Rectal smooth muscle tissue (tissue), 1 donor: ENCODE measurements around the gene SERPINA1.
"Not testable (repeated sequence)": the region's sequence is repeated elsewhere in the genome, so short reads cannot be mapped to it uniquely, and the experiment has no call there.

Experiments
- H3K27ac ChIP-seq: one replicate; pipeline ENCODE4 v1.7.0; 2013; ENCODE audit warnings: low read depth, low read length, inconsistent platforms
- H3K27me3 ChIP-seq: one replicate; pipeline ENCODE4 v1.7.0; 2013; ENCODE audit warnings: low read length; ENCODE audit not compliant: control insufficient read depth, insufficient read depth
- H3K36me3 ChIP-seq: one replicate; pipeline ENCODE4 v1.7.0; 2013; ENCODE audit warnings: low read length; ENCODE audit not compliant: control insufficient read depth, insufficient read depth
- H3K4me1 ChIP-seq: one replicate; pipeline ENCODE4 v1.7.0; 2013; ENCODE audit warnings: low read length; ENCODE audit not compliant: control insufficient read depth, insufficient read depth
- H3K4me3 ChIP-seq: one replicate; pipeline ENCODE4 v1.7.0; 2013; ENCODE audit warnings: low read length
- H3K9ac ChIP-seq: one replicate; pipeline ENCODE4 v1.7.0; 2013; ENCODE audit warnings: low read length

The SERPINA1 gene

DNA sequence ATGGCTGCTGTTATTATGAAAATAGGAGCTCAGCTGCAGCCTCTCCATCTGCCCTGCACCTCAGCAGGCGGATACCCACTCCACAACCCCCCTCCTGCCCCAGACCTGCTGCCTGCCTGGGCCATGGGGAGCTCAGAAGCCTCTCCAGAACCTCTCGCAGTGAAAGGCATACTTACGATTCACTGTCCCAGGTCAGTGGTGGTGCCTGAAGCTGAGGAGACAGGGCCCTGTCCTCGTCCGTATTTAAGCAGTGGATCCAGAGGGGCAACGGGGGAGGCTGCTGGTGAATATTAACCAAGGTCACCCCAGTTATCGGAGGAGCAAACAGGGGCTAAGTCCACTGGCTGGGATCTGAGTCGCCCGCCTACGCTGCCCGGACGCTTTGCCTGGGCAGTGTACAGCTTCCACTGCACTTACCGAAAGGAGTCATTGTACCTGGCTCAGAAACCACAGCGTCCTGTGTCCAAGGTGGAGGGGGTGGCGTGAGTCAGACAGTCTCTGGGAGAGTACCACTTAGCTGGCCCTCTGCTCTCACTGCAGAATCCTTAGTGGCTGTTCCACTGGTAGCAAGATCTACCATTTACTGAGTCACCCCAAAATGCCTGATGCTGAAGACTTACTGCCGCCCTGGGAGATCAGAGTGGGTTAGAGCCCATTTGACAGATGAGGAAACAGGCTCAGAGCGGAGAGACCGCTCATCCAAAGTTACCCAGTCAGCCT lies at the start of gene SERPINA1:
SERPINA1 (minus strand) TSS at position 219 of the 720 bp plus-strand sequence. CDS start 5,365 bp downstream, outside the sequence.
- no peaks in the 10 kb centered on the region for H3K4me1 ChIP-seq

DNA sequence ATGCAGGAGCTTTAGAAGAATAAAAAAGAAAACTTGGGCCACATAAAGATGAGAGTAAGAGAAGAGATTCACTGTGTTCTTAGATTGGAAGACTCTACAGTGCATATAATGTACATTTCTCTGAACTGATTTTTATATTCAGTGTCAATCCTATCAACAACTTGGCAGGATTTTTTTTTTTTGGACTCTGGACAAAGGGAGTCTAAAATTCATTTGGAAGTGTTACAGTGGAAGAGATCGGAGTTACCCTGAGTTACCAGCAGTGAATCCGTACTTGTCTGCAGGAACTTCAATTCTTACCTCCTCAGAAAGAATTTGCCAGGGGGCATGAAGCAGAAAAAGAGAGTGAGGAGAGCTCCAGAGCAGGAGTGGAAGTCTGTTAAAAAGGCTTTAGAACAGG lies 40.2 kb upstream of the SERPINA1 start:
- H3K4me1 ChIP-seq = no peaks in the 10 kb centered on the region
- no peak overlapping the region for H3K27ac ChIP-seq
- no peaks in the 10 kb centered on the region for H3K27me3 ChIP-seq
- H3K4me3 ChIP-seq = no peak overlapping the region
- no peaks in the 10 kb centered on the region for H3K36me3 ChIP-seq
- H3K9ac ChIP-seq = no peak overlapping the region

More for the DNA sequence above, at the start of gene SERPINA1:
- Histone ChIP-seq H3K27me3 (no peaks in the 10 kb centered on the region), H3K36me3 (no peaks in the 10 kb centered on the region), H3K4me3 (no peak within 1 kb of the TSS), H3K9ac (no peak within 1 kb of the TSS), H3K27ac (no peak within 1 kb of the TSS)

DNA sequence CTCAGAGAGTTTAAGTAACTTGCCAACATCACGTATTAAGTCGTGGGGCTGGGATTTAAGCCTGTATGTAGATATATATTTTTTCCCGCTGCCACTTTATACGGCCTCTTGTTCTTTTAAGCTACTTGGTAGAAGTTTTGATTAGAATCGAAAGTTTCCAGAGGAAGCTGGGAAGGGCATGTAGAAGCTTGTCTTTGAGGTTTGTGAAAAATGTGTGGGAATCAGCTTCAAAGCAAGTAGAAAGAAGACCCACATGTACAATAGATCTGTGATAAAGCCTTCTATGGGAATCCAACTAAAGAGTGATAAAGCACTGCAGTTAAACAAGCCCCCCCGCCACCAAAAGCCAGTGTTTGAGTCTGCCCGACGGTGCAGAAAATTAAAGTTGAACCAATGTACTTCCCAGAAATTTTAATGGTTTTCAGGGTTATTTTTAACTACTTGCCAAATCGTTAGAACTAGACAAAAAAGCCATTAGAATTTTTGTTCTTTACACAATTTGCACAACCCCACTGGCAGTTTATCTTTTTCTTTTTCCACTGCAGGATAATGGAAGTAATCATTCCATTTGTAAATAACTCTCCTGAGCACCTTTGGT lies 38.7 kb upstream of the SERPINA1 start:
- Histone ChIP-seq H3K36me3 (no peaks in the 10 kb centered on the region), H3K27me3 (no peaks in the 10 kb centered on the region), H3K9ac (no peak overlapping the region), H3K4me1 (no peaks in the 10 kb centered on the region), H3K27ac (no peak overlapping the region), H3K4me3 (no peak overlapping the region)

DNA sequence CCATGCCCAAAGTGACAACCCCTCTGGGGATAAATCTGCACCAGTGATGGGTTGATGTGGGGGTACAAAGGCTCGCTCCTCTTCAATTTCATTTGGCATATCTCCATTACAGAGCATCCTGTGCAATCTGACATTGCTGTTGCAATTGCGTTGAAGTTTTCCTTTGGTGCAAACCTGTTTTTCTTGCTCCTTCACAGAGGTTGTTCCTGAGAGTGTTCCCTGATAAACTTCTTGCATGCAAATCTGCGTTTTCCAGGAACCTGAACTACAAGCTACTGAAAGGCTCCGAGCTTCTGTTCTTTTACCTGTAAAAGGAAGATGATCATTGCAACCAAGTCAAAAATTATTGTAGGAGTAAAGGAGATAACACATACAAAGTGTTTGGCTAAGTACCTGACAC lies 38.1 kb upstream of the SERPINA1 start:
- no peak overlapping the region for H3K27ac ChIP-seq
- H3K9ac ChIP-seq = no peak overlapping the region
- H3K4me1 ChIP-seq = no peaks in the 10 kb centered on the region
- no peak overlapping the region for H3K4me3 ChIP-seq
- no peaks in the 10 kb centered on the region for H3K27me3 ChIP-seq
- H3K36me3 ChIP-seq = no peaks in the 10 kb centered on the region

DNA sequence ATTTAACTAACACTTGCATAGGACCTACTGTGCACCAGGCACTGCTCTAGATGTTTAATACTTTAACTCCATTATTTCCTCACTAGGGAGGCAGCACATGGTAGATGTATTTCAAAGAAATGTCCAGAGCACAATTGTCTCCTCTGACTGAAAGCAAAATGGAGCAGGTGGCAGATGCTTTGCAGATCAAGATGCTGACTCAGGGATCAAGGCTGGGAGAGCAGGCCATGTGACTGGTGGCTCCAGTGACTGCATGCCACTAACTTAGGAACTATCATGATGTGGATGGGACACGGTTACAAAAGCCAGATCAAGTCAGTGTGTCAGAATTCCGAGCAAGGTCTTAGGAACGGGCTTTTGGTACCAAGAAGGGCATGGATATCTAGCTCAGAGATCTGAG lies 36.0 kb upstream of the SERPINA1 start:
- no peaks in the 10 kb centered on the region for H3K27me3 ChIP-seq

DNA sequence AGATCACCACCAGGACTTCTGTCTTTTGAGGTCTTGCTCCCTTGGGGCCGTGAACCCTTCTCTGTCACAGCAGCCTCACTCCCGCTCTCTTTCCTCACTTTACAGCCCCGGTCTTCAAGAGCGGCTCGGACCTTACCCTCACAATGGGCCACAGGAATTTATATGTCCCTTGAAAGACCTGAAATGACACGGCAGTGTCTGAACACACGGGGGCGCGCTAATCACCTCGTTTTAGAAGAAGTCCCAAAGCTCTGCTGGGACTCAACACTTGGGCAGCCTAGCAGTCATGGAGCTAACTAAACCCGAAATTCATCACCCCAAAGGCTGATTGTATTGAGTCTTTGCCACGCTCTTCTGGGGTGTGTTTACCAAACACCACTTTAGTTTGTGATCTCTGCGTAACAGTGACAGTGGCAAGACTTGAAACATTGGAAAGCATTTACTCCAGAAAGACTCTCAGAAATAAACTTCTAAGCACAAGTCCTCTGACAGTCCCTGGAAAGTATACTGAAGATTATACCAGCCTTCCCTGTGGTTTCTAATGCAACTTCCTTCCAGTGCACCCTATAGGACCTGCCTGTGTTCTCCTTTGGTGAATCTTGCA lies 35.2 kb upstream of the SERPINA1 start:
- H3K27me3 ChIP-seq = no peaks in the 10 kb centered on the region
- no peak overlapping the region for H3K9ac ChIP-seq

More for the DNA sequence above, 36.0 kb upstream of the SERPINA1 start:
- Histone ChIP-seq H3K27ac (no peak overlapping the region), H3K36me3 (no peaks in the 10 kb centered on the region), H3K4me1 (no peaks in the 10 kb centered on the region), H3K4me3 (no peak overlapping the region), H3K9ac (no peak overlapping the region)

DNA sequence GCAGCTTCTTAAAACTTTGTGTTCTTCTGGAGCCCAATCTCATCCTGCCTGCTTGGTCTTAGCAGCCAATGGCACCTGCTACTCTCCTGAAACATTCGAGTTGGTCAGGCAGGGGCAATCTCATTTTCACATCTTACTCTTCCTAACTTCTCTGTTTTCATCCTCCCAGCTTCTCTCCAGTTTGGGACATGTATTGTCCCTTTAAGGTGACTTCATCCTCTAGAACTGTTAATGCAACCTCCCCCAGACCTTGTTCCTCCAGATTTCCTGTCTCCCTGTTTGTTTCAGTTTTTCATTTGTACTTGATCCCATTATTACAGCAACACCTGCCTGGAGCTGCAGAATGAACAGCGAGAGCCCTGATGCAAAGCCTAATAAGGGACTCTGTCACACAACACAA lies 32.9 kb upstream of the SERPINA1 start:
- Histone ChIP-seq H3K4me1 (no peaks in the 10 kb centered on the region), H3K9ac (no peak overlapping the region), H3K4me3 (no peak overlapping the region), H3K27ac (no peak overlapping the region), H3K36me3 (no peaks in the 10 kb centered on the region), H3K27me3 (no peaks in the 10 kb centered on the region)

More for the DNA sequence above, 35.2 kb upstream of the SERPINA1 start:
- no peaks in the 10 kb centered on the region for H3K36me3 ChIP-seq
- H3K4me1 ChIP-seq = no peaks in the 10 kb centered on the region
- no peak overlapping the region for H3K27ac ChIP-seq
- H3K4me3 ChIP-seq = no peak overlapping the region

DNA sequence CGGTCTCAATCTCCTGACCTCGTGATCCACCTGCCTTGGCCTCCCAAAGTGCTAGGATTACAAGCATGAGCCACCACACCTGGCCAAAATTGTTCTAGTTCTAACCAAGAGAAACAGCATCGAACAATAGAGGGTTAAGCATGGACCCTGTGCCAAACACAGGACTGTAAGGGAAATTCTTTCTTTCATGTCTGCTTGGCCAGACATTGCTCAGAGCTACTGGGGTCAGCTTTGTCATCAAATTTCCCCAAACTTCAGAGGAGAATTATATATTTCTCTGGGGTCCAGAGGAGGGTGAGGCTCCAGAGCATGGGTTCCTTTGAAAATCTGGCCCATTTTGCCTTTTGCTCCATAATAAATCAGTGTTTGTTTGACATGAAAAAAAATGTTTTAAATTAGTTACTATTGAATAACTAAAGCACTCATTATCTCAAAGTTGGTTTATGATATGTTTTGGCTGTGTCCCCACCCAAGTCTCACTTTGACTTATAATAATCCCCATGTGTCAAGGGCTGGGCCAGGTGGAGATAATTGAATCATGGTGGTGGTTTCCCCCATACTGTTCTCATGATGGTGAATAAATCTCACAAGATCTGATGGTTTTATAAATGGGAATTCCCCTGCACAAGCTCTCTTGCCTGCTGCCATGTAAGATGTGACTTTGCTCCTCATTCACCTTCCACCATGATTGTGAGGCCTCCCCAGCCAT lies 29.2 kb upstream of the SERPINA1 start:
- not testable (repeated sequence) for H3K4me3 ChIP-seq, H3K27ac ChIP-seq, H3K4me1 ChIP-seq, H3K9ac ChIP-seq, H3K27me3 ChIP-seq, H3K36me3 ChIP-seq

DNA sequence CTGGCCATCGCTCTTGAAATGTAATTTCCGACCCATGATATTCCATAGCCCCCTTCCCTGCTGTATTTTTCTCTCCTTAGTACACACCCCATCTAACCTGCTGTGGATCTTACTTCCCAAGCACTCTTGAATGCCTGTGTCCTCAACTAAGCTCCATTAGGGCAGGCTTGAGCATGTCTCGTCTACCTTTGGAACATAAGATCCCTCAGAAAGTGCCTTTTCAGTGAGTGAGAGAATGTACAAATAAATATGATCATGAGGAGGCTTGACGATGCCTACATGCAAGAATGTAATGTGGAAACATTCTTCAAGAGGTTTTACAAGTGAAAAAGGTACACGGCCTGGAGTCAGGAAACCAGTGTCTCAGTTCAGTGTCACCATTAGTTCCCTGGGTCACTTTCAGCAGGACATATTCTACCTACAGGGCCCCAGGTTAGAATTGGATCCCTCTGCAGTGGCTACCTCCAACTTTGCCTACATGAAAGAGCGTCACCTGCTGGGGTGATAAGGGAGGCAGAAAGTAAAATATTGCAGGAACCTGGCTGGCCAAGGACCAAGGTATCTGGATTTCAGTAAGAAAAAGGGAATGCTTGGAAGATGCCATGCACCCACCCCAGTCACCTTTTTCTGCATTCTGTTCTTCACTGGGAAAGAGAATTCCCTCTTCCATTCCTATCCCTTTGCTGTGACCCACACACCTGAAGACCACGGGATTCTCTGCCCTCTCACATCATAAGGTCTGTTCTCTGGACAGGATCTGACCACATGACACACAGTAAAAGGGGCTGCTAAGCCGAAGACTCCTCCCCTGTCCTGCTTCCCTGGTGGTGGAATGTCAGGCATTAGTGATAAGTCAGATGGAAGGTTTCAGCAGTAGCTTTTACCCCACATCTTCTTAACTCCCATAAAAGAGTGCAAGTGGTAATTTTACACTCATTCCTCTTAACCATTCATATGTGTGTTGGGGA lies 24.6 kb upstream of the SERPINA1 start:
- Histone ChIP-seq H3K4me1 (no peaks in the 10 kb centered on the region), H3K4me3 (no peak overlapping the region), H3K36me3 (no peaks in the 10 kb centered on the region), H3K9ac (no peak overlapping the region), H3K27ac (no peak overlapping the region), H3K27me3 (no peaks in the 10 kb centered on the region)

DNA sequence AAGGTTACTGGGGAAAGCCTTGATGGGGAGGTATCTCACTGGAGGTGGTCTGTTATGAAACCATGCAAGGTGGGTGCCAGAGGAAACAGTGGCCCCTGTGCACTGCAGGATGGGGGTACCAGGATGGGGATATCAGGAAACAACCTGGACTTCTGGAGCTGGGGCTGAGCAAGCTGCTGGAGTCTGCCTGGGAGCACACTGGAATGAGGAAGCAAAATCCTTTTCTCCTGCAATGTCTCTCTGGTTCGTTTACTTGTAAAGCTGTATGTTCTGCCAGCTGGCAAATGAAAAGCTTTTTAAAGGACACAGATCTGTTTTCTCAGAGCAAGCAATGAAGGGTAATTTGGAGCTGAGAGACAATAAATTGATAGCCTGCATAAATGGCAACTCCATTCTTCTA lies 23.2 kb upstream of the SERPINA1 start:
- H3K4me1 ChIP-seq = no peaks in the 10 kb centered on the region
- H3K27me3 ChIP-seq = no peaks in the 10 kb centered on the region
- no peak overlapping the region for H3K4me3 ChIP-seq
- H3K27ac ChIP-seq = no peak overlapping the region
- H3K36me3 ChIP-seq = no peaks in the 10 kb centered on the region
- no peak overlapping the region for H3K9ac ChIP-seq

DNA sequence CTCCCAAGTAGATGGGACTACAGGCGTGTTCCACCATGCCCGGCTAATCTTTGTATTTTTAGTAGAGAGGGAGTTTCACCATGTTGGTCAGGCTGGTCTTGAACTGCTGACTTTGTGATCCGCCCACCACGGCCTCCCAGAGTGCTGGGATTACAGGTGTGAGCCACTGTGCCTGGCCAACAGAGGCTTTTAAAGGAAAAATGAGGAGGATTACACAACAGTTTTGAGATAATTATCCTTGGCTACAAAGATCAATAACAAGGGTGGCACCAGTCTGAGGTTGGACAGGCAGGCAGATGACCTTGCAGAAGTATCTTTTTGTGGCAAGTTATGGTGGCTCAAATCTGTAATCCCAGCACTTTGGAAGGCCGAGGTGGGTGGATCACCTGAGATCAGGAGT lies 21.0 kb upstream of the SERPINA1 start:
- not testable (repeated sequence) for H3K36me3 ChIP-seq, H3K4me1 ChIP-seq, H3K9ac ChIP-seq, H3K4me3 ChIP-seq, H3K27ac ChIP-seq, H3K27me3 ChIP-seq
